Mesodermal cell (in vitro differentiated cells): ENCODE data around the gene EIF1AX.

Experiments used
- H3K27ac ChIP-seq: 2 replicates; pipeline ENCODE4 v1.7.0; 2013; ENCODE audit warnings: mild to moderate bottlenecking, low read depth, low read length, moderate library complexity; ENCODE audit not compliant: severe bottlenecking
- H3K36me3 ChIP-seq: 2 replicates; pipeline ENCODE4 v1.7.1; 2013; ENCODE audit warnings: mild to moderate bottlenecking, low read length, moderate library complexity; ENCODE audit not compliant: control insufficient read depth, insufficient read depth
- H3K4me1 ChIP-seq: one replicate; pipeline ENCODE4 v1.7.1; 2013; ENCODE audit warnings: mild to moderate bottlenecking, low read length; ENCODE audit not compliant: insufficient read depth, control insufficient read depth, poor library complexity, severe bottlenecking
- H3K4me3 ChIP-seq: 2 replicates; pipeline ENCODE4 v1.7.0; 2013; ENCODE audit warnings: low read length, control low read depth, mild to moderate bottlenecking; ENCODE audit not compliant: insufficient read depth, poor library complexity, severe bottlenecking; ENCODE audit errors: extremely low read depth
- H3K9me3 ChIP-seq: 2 replicates; pipeline ENCODE4 v1.7.1; 2013; ENCODE audit warnings: mild to moderate bottlenecking, low read length, moderate library complexity; ENCODE audit not compliant: control insufficient read depth
- WGBS, 2 experiments: methylation state at CpG; one replicate each; pipeline ENCODE4 v1.1.5; 2013; ENCODE audit warnings: missing lambda C conversion rate in 2 of 2; ENCODE audit not compliant: insufficient coverage in 2 of 2; 5-methylcytosine and 5-hydroxymethylcytosine counted together

The EIF1AX gene

DNA sequence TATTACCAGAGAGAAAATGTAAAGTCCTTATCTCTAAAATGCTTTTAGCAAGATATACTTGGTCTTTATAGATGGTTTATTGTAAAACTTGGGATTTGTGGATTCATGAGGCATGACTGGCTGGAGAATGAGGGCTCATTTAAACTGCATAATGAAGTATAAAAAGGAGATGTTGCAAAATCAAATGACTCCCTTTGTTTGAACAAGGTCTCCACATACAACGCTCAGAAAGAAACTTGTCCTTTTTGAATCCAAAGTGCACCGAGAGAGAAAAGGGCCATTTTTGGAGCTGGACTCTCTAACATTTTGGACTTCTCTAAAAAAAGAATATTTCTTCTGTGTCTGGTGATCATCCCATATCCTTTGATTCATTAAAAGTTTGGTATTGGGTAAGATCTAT lies 7.7 kb upstream of the EIF1AX start:
- Histone ChIP-seq H3K4me3 (no peak overlapping the region), H3K36me3 (peaks cover 21% of the 10 kb centered on the region), H3K4me1 (no peaks in the 10 kb centered on the region), H3K27ac (no peak overlapping the region), H3K9me3 (no peaks in the 10 kb centered on the region)
- WGBS, 2 experiments = 90% methylated on average over 2 of the region's 2 CpGs; no CpG with 5 or more reads in 1 of the 2 experiments

DNA sequence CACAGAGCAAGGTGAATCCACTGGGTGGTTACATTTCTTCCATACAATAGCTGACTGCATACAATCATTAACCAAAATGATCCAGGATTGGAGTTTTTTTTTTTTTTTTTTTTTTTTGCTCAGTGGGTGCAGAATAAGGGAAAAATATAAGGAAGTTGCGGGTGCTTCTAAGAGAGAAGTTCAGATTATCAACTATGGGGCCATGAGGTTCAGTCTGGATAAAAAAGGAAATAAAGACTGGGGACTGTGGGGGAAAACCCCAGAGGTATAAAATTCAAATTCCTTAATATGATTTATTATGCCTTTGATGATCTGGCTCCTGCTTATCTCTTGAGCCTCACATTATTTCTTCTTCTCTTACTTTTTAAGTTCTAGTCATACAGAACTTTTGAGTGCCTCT lies 5.9 kb upstream of the EIF1AX start:
- Histone ChIP-seq H3K36me3 (peaks cover 18% of the 10 kb centered on the region), H3K4me1 (no peaks in the 10 kb centered on the region), H3K4me3 (no peak overlapping the region), H3K9me3 (no peaks in the 10 kb centered on the region), H3K27ac (no peak overlapping the region)
- WGBS, 2 experiments = no CpG with 5 or more reads among the region's 1 CpG

DNA sequence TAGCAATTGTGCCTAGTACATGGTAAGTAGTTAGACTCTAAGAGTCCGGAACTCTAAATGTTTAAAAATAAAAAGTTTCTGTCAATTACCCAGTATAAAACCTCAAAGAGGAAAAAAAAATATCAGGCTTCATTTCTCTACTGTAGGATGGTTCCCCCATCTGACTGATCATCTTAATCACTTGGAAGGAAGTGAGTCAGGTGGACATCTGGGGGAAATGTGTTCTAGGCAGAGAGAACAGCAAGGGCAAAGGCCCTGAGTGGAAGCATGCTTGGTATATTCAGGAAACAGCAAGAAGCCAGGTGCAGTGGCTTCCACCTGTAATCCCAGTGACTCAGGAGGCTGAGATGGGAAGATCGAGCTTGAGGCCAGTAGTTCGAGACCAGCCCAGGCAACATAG lies 2.9 kb upstream of the EIF1AX start:
- Histone ChIP-seq H3K9me3 (no peaks in the 10 kb centered on the region), H3K36me3 (peaks cover 6% of the 10 kb centered on the region), H3K27ac (no peak overlapping the region), H3K4me3 (no peak overlapping the region), H3K4me1 (no peaks in the 10 kb centered on the region)
- no CpG with 5 or more reads among the region's 3 CpGs for WGBS, 2 experiments

DNA sequence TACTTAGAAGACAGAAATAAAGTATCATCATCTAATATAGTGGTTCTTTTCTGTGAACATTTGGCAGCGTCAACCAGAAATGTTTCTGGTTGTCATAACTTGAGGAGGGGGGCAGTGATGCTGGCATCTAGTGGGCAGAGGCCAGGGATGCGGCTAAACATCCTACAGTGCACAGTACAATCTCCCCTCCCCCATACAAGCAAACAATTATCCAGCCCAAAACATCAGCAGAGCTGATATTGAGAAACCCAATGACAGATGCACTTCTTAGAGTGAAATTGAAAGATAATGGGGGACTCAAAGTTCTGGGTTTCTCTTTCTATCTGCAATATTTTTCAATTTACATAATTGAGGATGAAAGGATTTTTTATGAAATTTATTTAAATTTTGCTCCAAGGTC lies 1.9 kb upstream of the EIF1AX start:
- no peak overlapping the region for H3K4me3 ChIP-seq
- H3K4me1 ChIP-seq = no peaks in the 10 kb centered on the region
- no peak overlapping the region for H3K27ac ChIP-seq
- peaks cover 5% of the 10 kb centered on the region for H3K36me3 ChIP-seq
- WGBS, 2 experiments = no CpG with 5 or more reads among the region's 2 CpGs
- no peaks in the 10 kb centered on the region for H3K9me3 ChIP-seq

DNA sequence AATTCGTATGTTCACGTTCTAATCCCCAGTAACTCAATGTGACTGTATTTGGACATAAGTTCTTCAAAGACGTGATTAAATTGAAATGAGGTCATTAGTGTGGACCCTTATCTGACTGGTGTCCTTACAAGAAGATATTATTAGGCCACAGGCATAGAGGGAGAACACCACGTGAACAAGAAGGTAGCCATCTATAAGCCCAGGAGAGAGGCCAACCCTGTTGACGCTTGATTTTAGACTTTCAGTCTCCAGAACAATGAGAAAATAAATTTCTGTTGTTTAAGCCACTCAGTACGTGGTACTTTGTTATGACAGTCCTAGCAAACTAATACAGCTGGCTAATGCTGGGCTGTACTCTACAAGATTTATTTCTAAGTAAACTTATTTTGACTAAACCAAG lies 1.5 kb upstream of the EIF1AX start:
- Histone ChIP-seq H3K4me1 (no peaks in the 10 kb centered on the region), H3K27ac (no peak overlapping the region), H3K36me3 (peaks cover 8% of the 10 kb centered on the region), H3K4me3 (no peak overlapping the region), H3K9me3 (no peaks in the 10 kb centered on the region)
- WGBS, 2 experiments = 94 to 100% methylated on average over 1 to 4 of the region's 6 CpGs

DNA sequence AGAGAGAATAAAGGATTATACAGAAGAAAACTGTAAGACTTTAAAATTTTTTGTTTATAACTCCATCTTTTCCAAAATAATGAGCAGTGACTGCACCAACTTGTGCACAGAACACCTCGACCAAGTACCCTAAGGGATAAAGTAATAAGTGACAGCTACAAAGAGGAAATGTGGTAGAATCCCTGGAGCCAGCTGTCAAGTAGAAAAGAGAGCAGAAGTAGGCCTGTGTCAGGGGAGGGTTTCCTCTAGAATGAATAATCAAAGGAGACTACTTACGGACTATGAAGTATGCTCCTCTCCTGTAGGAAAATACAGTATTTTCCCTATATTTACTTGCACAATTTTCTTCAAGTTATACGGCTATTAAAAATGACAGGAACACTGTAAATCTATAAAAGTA lies 1.2 kb downstream of the EIF1AX start:
- Histone ChIP-seq H3K4me3 (peak overlapping the region; percentile 62), H3K36me3 (peaks cover 22% of the 10 kb centered on the region), H3K4me1 (no peaks in the 10 kb centered on the region), H3K27ac (peak overlapping the region; percentile 2), H3K9me3 (no peaks in the 10 kb centered on the region)
- WGBS, 2 experiments = no CpG with 5 or more reads among the region's 3 CpGs

DNA sequence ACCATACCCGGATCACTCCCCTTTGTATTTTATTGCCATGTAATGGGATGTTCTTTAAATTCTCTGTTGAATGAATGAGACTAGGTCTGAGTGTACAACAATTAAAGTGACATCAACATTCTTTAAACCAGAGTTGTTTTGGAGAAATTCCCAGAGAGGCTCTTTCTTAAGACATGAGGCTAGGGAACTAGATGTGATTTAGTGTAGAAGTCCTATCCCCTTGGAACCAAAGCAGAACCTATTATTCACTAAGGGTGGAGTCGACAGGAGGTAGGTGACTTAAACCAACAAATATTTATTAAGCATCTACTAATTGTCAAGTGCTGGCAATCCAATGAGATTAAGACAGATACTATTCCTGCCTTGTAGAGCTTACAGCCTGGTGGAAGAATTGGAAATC lies 1.7 kb downstream of the EIF1AX start:
- no CpG with 5 or more reads among the region's 2 CpGs for WGBS, 2 experiments
- H3K36me3 ChIP-seq = peaks cover 26% of the 10 kb centered on the region
- H3K27ac ChIP-seq = no peak overlapping the region
- no peaks in the 10 kb centered on the region for H3K9me3 ChIP-seq
- peak overlapping the region; percentile 62 for H3K4me3 ChIP-seq
- no peaks in the 10 kb centered on the region for H3K4me1 ChIP-seq

DNA sequence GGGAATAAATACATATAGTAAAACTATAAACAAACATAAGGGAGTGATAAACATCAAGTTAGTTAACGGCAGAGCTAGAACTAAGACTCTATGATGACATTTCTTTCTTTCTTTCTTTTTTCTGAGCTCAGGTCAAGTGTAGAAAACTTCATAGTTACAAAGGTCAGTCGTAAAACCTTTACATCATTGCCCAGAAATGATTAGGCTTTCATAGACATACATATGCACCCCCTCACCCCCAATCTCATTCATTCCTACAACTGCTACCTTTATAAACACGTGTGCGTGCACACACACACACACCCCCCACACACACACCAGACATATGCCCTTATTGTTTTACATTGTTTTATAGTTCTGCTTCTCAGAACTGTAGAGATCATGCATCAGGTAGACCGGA lies 5.7 kb downstream of the EIF1AX start:
- Histone ChIP-seq H3K4me1 (no peaks in the 10 kb centered on the region), H3K36me3 (peaks cover 53% of the 10 kb centered on the region), H3K27ac (no peak overlapping the region), H3K4me3 (no peak overlapping the region), H3K9me3 (no peaks in the 10 kb centered on the region)
- WGBS, 2 experiments = 100% methylated on average over 1 of the region's 5 CpGs; no CpG with 5 or more reads in 1 of the 2 experiments

DNA sequence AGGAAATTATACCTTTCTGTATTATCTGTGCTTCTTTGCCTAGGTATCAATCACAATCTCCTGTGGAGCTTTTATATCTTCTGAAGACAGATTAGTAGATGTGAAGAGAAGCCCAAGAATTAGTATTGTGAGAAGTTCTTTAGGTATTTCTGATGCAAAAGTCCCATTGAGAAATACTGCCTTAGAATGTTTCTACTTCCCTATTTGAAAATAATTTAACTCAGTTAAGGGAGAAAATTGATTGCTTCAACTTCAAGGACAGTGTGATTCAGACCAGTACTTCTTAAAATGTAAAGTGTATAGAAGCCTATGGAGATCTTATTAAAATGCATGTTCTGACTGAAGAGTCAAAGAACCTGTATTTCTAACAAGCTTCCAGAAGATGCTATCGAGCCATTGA lies 9.0 kb downstream of the EIF1AX start:
- Histone ChIP-seq H3K4me3 (no peak overlapping the region), H3K9me3 (no peaks in the 10 kb centered on the region), H3K4me1 (no peaks in the 10 kb centered on the region), H3K27ac (no peak overlapping the region), H3K36me3 (peaks cover 60% of the 10 kb centered on the region)
- WGBS, 2 experiments = 100% methylated on average over 1 of the region's 1 CpG

DNA sequence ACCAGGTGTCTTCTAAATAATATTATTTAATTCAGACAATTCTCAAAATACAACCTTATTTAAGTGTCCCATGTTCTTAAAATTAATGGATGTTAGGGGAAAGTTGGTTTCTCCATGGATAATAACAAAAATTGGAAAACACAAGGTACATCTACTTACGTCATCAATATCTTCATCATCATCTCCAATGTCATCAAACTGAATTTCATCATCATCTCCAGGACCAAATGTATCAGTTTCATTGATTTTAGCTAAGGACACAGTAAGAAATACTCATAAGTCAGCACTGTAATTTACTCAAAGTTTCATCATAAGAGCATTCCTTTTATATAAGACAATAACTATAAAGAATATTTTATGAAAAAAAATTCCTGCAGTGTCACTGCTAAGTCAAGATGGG lies 11.3 kb downstream of the EIF1AX start:
- Histone ChIP-seq H3K4me3 (no peak overlapping the region), H3K9me3 (no peaks in the 10 kb centered on the region), H3K4me1 (no peaks in the 10 kb centered on the region), H3K27ac (no peak overlapping the region), H3K36me3 (peaks cover 48% of the 10 kb centered on the region)
- WGBS, 2 experiments = no CpG with 5 or more reads among the region's 1 CpG

DNA sequence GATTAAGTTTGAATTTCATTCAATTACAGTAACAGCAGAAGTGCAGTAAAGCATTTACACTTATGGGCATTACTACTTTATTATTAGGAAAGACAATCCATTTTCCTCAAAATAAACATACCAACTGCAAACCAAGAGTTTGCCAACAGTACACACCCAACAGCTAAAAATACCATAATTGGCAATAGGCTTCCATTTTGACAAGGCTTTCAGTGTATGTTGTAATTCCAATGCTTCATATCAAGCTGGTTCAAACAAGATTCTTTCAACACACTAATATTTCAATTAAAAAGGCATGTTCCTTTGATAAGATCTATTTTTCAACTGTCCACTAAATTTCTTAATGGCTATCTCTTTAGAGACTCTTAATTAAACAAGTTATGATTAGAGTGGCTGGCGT lies 12.1 kb downstream of the EIF1AX start:
- no peaks in the 10 kb centered on the region for H3K9me3 ChIP-seq
- no peak overlapping the region for H3K27ac ChIP-seq
- no peak overlapping the region for H3K4me3 ChIP-seq
- peaks cover 48% of the 10 kb centered on the region for H3K36me3 ChIP-seq
- 100% methylated on average over 1 of the region's 1 CpG; no CpG with 5 or more reads in 1 of the 2 experiments for WGBS, 2 experiments
- H3K4me1 ChIP-seq = no peaks in the 10 kb centered on the region
